ENCODE results near the gene EXOC4.

EXOC4 gene

GRCh38 chr7:133623721-133624120 is 370.8 kb downstream of the EXOC4 start:
- no peaks in the 10 kb centered on the region for H3K27me3 ChIP-seq (replicated peaks; ENCODE audit: control insufficient read depth, insufficient read depth, low read length)
- H3K4me3 ChIP-seq (replicated peaks; ENCODE audit: low read depth, low read length) = no peak overlapping the region
- DNase-seq (ENCODE audit: extremely low read depth, insufficient read length) = no peak
- no peaks in the 10 kb centered on the region for H3K36me3 ChIP-seq (ENCODE audit: control insufficient read depth, insufficient read depth, low read length)
- TF ChIP-seq CTCF (IDR thresholded peaks at IDR 0.05; ENCODE audit: insufficient read depth, low read length, poor library complexity, severe bottlenecking) = no peak

- Histone ChIP-seq H3K36me3 (ENCODE audit: control insufficient read depth, insufficient read depth, low read length) (no peaks in the 10 kb centered on the region), H3K4me3 (replicated peaks; ENCODE audit: low read depth, low read length) (no peak overlapping the region), H3K27me3 (replicated peaks; ENCODE audit: control insufficient read depth, insufficient read depth, low read length) (no peaks in the 10 kb centered on the region)
- no peak for DNase-seq (ENCODE audit: extremely low read depth, insufficient read length)
- no peak for TF ChIP-seq CTCF (IDR thresholded peaks at IDR 0.05; ENCODE audit: insufficient read depth, low read length, poor library complexity, severe bottlenecking)
Measured at GRCh38 chr7:133625046-133625445, 372.2 kb downstream of the EXOC4 start.

- no peaks in the 10 kb centered on the region for H3K27me3 ChIP-seq (replicated peaks; ENCODE audit: control insufficient read depth, insufficient read depth, low read length)
- TF ChIP-seq CTCF (IDR thresholded peaks at IDR 0.05; ENCODE audit: insufficient read depth, low read length, poor library complexity, severe bottlenecking) = no peak
Measured at GRCh38 chr7:133629701-133630100, 376.8 kb downstream of the EXOC4 start.

GRCh38 chr7:133633055-133633454 is 380.2 kb downstream of the EXOC4 start:
- H3K4me3 ChIP-seq (replicated peaks; ENCODE audit: low read depth, low read length) = no peak overlapping the region
- H3K27me3 ChIP-seq (replicated peaks; ENCODE audit: control insufficient read depth, insufficient read depth, low read length) = no peaks in the 10 kb centered on the region
- DNase-seq (ENCODE audit: extremely low read depth, insufficient read length) = no peak
- no peak for TF ChIP-seq CTCF (IDR thresholded peaks at IDR 0.05; ENCODE audit: insufficient read depth, low read length, poor library complexity, severe bottlenecking)
- H3K36me3 ChIP-seq (ENCODE audit: control insufficient read depth, insufficient read depth, low read length) = no peaks in the 10 kb centered on the region

More at GRCh38 chr7:133629701-133630100, 376.8 kb downstream of the EXOC4 start:
- no peak overlapping the region for H3K4me3 ChIP-seq (replicated peaks; ENCODE audit: low read depth, low read length)
- H3K36me3 ChIP-seq (ENCODE audit: control insufficient read depth, insufficient read depth, low read length) = no peaks in the 10 kb centered on the region
- no peak for DNase-seq (ENCODE audit: extremely low read depth, insufficient read length)

- Histone ChIP-seq H3K27me3 (replicated peaks; ENCODE audit: control insufficient read depth, insufficient read depth, low read length) (no peaks in the 10 kb centered on the region), H3K4me3 (replicated peaks; ENCODE audit: low read depth, low read length) (no peak overlapping the region), H3K36me3 (ENCODE audit: control insufficient read depth, insufficient read depth, low read length) (no peaks in the 10 kb centered on the region)
- DNase-seq (ENCODE audit: extremely low read depth, insufficient read length) = no peak
- TF ChIP-seq CTCF (IDR thresholded peaks at IDR 0.05; ENCODE audit: insufficient read depth, low read length, poor library complexity, severe bottlenecking) = no peak
Measured at GRCh38 chr7:133635541-133635940, 382.7 kb downstream of the EXOC4 start.

- TF ChIP-seq CTCF (IDR thresholded peaks at IDR 0.05; ENCODE audit: insufficient read depth, low read length, poor library complexity, severe bottlenecking) = no peak
- H3K36me3 ChIP-seq (ENCODE audit: control insufficient read depth, insufficient read depth, low read length) = no peaks in the 10 kb centered on the region
- no peak for DNase-seq (ENCODE audit: extremely low read depth, insufficient read length)
- H3K27me3 ChIP-seq (replicated peaks; ENCODE audit: control insufficient read depth, insufficient read depth, low read length) = no peaks in the 10 kb centered on the region
- no peak overlapping the region for H3K4me3 ChIP-seq (replicated peaks; ENCODE audit: low read depth, low read length)
Measured at GRCh38 chr7:133638857-133639256, 386.0 kb downstream of the EXOC4 start.

All from GM06990 (cell line).